ENCODE results near the gene ZNF653. TPM values are rescaled to one million over a fixed set of nuclear protein-coding genes. Genes with fewer than 3 reads are reported as not detected.

Gene ZNF653, protein sequence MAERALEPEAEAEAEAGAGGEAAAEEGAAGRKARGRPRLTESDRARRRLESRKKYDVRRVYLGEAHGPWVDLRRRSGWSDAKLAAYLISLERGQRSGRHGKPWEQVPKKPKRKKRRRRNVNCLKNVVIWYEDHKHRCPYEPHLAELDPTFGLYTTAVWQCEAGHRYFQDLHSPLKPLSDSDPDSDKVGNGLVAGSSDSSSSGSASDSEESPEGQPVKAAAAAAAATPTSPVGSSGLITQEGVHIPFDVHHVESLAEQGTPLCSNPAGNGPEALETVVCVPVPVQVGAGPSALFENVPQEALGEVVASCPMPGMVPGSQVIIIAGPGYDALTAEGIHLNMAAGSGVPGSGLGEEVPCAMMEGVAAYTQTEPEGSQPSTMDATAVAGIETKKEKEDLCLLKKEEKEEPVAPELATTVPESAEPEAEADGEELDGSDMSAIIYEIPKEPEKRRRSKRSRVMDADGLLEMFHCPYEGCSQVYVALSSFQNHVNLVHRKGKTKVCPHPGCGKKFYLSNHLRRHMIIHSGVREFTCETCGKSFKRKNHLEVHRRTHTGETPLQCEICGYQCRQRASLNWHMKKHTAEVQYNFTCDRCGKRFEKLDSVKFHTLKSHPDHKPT
- 2.4 to 4.7 TPM (median 3.6 TPM) in 5 replicates for total RNA-seq (2022; extraction: Qiagen RNA extraction)

DNA sequence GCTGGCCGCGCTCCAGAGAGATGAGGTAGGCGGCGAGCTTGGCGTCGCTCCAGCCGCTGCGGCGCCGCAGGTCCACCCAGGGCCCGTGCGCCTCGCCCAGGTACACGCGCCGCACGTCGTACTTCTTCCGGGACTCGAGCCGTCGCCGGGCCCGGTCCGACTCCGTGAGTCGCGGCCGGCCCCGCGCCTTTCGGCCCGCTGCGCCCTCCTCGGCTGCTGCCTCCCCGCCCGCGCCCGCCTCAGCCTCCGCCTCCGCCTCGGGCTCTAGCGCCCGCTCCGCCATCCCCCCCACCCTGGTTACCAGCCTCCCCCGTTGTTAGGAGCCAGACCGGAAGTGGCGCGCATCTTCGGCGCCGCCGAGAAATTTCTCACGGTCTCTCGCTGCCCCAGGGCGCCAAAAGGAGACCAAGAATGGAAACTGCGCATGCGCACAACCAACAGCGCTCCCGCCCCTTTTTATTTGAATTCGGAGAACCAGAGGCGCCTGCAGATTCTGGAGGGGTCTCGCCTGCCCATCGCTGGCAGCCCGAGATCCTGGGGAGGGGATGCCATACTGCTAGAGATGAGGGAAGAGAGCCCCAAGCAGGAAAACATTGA is at the start of gene ZNF653:
Gene ZNF653 (minus strand): TSS at position 336 of the 597 bp plus-strand sequence. CDS start 53 bp downstream, at position 283.

DNA sequence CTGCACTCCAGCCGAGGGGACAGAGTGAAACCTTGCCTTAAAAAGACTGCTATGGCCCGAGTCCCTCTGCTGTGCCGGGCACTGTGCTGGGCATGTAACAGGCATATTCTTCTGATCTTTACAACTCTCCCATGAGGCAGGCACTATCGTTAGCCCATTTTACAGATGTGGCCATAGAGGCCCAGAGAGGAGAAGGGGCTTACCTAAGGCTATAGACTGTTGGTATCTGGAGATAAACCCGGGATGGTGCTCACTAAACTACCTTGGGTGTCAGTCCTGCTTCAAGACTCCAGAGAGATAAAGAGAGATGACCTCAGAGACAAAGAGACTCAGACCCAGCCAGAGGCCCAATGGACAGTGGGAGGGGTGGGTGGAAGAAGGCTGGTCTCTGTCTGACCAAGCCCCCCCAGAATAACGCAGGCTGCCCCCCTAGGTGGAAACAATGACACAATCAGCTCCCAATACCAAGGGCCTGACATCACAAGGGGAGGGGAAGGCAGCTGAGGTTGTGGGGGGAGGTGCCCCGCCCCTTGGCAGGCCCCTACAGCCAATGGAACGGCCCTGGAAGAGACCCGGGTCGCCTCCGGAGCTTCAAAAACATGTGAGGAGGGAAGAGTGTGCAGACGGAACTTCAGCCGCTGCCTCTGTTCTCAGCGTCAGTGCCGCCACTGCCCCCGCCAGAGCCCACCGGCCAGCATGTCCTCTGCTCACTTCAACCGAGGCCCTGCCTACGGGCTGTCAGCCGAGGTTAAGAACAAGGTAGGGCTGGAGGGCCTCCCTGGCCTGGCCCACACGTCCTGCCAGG is 32.8 kb upstream of the ZNF653 start, which contains the start of gene CNN1:
Gene CNN1 (plus strand): TSS at position 620 of the 805 bp plus-strand sequence. CDS start 77 bp downstream, at position 697.

DNA sequence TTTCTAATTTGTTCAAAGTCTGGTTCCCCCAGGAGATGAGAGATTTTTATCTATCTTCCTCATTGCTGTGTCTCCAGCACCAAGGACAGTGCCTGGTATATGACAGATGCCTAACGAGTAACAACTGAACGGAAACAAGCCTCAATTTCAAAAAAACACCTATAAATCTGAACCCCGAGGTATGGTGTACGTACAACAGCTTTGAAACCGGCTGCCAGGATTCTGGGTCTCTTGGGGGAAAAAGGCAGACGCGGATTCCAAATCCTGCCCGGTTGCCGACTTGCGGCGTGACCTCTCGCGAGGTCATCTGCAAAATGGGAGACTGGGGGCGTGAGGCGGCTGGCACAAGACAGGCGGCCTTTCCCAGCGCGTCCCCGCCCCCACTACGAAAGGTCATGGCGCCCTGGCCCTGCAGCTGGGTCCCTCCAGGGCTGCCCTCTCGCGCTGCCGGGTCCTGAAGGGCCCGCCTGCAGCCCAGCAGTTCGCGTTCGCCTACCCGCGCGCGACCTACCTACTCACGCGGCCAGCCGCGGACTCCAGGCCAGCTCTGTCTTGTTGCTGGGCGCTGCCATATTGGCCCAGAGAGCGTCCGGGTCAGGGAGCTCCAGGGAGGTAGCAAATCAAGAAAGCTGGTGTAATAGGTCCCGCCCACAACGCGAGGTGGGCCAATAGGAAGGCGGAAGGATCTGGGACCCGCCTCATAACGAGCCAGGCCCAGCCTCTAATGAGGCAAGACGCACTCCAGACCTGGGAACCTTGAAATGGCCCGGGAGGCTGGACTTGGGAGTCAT is 23.1 kb upstream of the ZNF653 start, which contains the start of gene ECSIT:
Gene ECSIT (minus strand): TSS at position 584 of the 791 bp plus-strand sequence. CDS start 9,964 bp downstream, outside the sequence.

DNA sequence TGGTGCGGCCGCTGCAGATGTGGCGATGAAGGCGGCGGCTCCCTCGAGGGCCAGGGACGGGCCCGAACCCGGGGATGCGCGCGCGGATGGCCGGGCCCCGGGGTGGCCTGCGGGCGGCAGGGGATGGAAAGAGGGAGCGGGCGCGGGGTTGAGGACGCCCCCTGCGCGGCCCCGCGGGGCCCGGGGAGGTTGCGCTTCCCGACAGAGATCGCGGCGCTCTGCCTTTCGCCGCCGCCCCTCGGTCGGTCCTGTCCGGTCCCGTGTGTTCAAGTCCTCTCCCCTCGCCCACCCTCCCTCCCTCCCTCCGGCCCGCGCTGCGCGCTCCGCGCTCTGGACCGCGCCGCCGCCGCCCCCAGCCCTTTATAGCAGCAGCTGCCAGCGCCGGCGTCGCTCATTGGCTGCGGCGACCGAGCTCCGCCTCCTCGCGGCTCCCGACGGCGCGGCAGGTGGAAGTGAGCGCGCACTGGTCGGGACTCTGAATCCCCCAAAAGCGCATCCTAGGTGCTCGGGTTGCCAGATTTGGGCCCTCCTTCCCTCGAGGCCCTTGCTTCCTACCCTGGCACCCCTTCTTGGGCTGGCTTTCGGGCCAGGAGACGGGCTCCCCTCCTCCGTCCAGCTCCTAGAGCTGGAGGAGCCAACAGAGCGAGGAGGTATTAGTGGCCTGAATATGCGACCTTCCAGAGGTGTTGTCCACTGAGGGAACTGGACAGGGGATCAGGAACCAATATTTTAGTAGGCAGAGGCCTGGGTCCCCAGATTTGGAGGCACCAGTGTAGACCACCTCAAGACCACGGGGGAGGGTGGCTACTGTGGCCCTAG is 24.7 kb downstream of the ZNF653 start, which contains the start of gene ELAVL3:
Gene ELAVL3 (minus strand): TSS at position 332 of the 819 bp plus-strand sequence. CDS start 438 bp downstream, outside the sequence.

DNA sequence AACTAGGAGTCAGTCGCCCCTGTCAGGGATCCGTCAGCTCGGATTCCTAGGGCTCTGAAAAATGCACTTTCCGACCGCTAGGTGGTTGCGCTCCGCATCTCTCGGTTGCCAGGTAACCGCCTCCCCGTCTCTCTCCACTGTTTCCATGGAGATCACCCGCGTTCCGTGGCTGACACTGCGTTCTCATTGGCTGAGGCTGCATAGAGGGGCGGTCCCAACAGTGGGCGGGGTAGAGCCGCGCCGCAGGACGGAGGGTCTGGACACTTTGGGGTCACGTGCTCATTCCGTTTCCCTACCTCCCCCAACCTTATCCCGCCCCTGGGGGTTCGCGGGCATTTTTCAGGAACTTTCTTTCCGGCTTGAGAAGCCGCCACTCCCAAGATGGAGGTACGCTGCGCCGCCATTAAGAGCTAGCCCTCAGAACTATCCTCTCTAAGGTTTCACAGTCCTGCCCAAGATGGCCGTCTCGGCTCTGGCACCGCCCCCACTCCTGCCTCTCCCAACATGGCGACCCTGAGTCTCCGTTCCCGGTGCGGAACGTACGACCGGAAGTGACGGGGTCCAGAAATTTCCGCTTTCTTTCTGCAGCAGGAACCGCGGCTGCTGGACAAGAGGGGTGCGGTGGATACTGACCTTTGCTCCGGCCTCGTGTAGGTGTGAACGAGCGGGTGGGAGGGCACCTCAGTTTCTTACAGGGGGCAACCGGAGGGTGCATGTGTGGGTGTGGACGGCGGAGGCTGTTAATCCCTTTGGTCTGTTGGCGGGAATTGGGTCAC is 70.4 kb downstream of the ZNF653 start, which contains the start of the genes ODAD3 and PRKCSH:
Gene ODAD3 (minus strand): TSS at position 65 of the 776 bp plus-strand sequence. CDS start 105 bp downstream, outside the sequence.
Gene PRKCSH (plus strand): TSS at position 579 of the 776 bp plus-strand sequence. CDS start 483 bp downstream, outside the sequence.

Other genes starting within 250 kb of the ZNF653 start
- 7.9 to 10.2 TPM (median 9.3 TPM) in 5 replicates for gene DOCK6, start 243.3 kb downstream of the ZNF653 start, total RNA-seq (2022; extraction: Qiagen RNA extraction)
- gene TSPAN16, start 209.7 kb downstream of the ZNF653 start, total RNA-seq (2022; extraction: Qiagen RNA extraction): not detected in 5 replicates
- 2.8 to 6.0 TPM (median 3.8 TPM) in 5 replicates for gene RAB3D, start 166.2 kb downstream of the ZNF653 start, total RNA-seq (2022; extraction: Qiagen RNA extraction)
- 88.3 to 128 TPM (median 107 TPM) in 5 replicates for gene TMEM205, start 159.6 kb downstream of the ZNF653 start, total RNA-seq (2022; extraction: Qiagen RNA extraction)
- 3.6 to 4.9 TPM (median 4.6 TPM) in 5 replicates for gene CCDC159, start 159.3 kb downstream of the ZNF653 start, total RNA-seq (2022; extraction: Qiagen RNA extraction)
- gene PLPPR2, start 150.4 kb downstream of the ZNF653 start, total RNA-seq (2022; extraction: Qiagen RNA extraction): 7.5 to 9.7 TPM (median 8.9 TPM) in 5 replicates
- gene SWSAP1, start 131.2 kb downstream of the ZNF653 start, total RNA-seq (2022; extraction: Qiagen RNA extraction): 1.3 to 2.4 TPM (median 1.8 TPM) in 5 replicates
- 3.0 to 4.9 TPM (median 4.0 TPM) in 5 replicates for gene EPOR, start 121.5 kb downstream of the ZNF653 start, total RNA-seq (2022; extraction: Qiagen RNA extraction)
- 0.92 to 1.8 TPM (median 1.3 TPM) in 5 replicates for gene RGL3, start 86.5 kb downstream of the ZNF653 start, total RNA-seq (2022; extraction: Qiagen RNA extraction)
- gene ODAD3, start 70.7 kb downstream of the ZNF653 start, total RNA-seq (2022; extraction: Qiagen RNA extraction): 0.92 to 2.2 TPM (median 1.0 TPM) in 5 replicates
- 242 to 279 TPM (median 253 TPM) in 5 replicates for gene PRKCSH, start 70.2 kb downstream of the ZNF653 start, total RNA-seq (2022; extraction: Qiagen RNA extraction)
- 0.07 to 0.38 TPM (median 0.22 TPM) in 5 replicates for gene ELAVL3, start 24.8 kb downstream of the ZNF653 start, total RNA-seq (2022; extraction: Qiagen RNA extraction)
- 27.8 to 31.4 TPM (median 29.9 TPM) in 5 replicates for gene ECSIT, start 23.3 kb upstream of the ZNF653 start, total RNA-seq (2022; extraction: Qiagen RNA extraction)
- 0.20 to 0.46 TPM (median 0.35 TPM) in 5 replicates for gene CNN1, start 33.0 kb upstream of the ZNF653 start, total RNA-seq (2022; extraction: Qiagen RNA extraction)
- gene ELOF1, start 53.4 kb upstream of the ZNF653 start, total RNA-seq (2022; extraction: Qiagen RNA extraction): 85.6 to 112 TPM (median 95.1 TPM) in 5 replicates
- 0.15 to 0.33 TPM (median 0.26 TPM) in 4 of 5 replicates, not detected in the other for gene ACP5, start 71.8 kb upstream of the ZNF653 start, total RNA-seq (2022; extraction: Qiagen RNA extraction)
- gene ZNF627, start 91.6 kb upstream of the ZNF653 start, total RNA-seq (2022; extraction: Qiagen RNA extraction): 2.7 to 5.3 TPM (median 3.5 TPM) in 5 replicates
- gene ZNF823, start 233.1 kb upstream of the ZNF653 start, total RNA-seq (2022; extraction: Qiagen RNA extraction): 1.6 to 3.4 TPM (median 2.5 TPM) in 5 replicates